ENCODE data around the gene HSPG2. TPM values are rescaled to one million over a fixed set of nuclear protein-coding genes. Genes with fewer than 3 reads are reported as not detected.

Gene HSPG2
- total RNA-seq, 1 donor from 2014 or later = 257 TPM

DNA sequence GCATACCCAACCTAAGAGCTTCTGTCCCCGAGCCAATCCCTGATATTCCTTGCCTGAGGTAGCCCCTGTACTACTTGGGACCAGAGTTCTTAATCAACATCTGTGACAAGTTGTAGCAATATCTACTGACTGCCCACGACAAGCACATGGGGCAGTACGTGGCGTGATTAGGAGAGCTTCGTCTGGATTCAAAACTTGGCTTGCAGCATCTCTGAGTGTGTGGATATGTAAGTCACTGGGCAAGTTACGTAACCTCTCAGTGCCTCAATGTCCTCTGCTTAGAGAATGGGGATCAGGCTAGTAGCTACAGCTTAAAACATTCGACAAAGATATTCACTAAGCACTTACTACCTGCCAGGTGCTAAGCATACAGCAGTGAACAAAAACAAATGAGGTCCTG lies 5.0 kb downstream of the HSPG2 start:
- Histone ChIP-seq H3K9me3 (replicated peaks) (no peaks in the 10 kb centered on the region), H3K36me3 (peaks cover 16% of the 10 kb centered on the region), H3K4me1 (peaks cover 96% of the 10 kb centered on the region), H3K27ac (replicated peaks) (peak overlapping the region; percentile 90), H3K27me3 (ENCODE audit: low read depth) (no peaks in the 10 kb centered on the region), H3K4me3 (peak overlapping the region; percentile 75)
- TF ChIP-seq, protein P1, sequence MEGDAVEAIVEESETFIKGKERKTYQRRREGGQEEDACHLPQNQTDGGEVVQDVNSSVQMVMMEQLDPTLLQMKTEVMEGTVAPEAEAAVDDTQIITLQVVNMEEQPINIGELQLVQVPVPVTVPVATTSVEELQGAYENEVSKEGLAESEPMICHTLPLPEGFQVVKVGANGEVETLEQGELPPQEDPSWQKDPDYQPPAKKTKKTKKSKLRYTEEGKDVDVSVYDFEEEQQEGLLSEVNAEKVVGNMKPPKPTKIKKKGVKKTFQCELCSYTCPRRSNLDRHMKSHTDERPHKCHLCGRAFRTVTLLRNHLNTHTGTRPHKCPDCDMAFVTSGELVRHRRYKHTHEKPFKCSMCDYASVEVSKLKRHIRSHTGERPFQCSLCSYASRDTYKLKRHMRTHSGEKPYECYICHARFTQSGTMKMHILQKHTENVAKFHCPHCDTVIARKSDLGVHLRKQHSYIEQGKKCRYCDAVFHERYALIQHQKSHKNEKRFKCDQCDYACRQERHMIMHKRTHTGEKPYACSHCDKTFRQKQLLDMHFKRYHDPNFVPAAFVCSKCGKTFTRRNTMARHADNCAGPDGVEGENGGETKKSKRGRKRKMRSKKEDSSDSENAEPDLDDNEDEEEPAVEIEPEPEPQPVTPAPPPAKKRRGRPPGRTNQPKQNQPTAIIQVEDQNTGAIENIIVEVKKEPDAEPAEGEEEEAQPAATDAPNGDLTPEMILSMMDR (IDR thresholded peaks at IDR 0.05; ENCODE audit: borderline replicate concordance) = no peak
- no peak for DNase-seq
- intact Hi-C loops (cut with micrococcal nuclease) = loop anchor here (5.0 kb wide), 1 partner anchor 35 kb away; no protein-coding TSS in a partner anchor

DNA sequence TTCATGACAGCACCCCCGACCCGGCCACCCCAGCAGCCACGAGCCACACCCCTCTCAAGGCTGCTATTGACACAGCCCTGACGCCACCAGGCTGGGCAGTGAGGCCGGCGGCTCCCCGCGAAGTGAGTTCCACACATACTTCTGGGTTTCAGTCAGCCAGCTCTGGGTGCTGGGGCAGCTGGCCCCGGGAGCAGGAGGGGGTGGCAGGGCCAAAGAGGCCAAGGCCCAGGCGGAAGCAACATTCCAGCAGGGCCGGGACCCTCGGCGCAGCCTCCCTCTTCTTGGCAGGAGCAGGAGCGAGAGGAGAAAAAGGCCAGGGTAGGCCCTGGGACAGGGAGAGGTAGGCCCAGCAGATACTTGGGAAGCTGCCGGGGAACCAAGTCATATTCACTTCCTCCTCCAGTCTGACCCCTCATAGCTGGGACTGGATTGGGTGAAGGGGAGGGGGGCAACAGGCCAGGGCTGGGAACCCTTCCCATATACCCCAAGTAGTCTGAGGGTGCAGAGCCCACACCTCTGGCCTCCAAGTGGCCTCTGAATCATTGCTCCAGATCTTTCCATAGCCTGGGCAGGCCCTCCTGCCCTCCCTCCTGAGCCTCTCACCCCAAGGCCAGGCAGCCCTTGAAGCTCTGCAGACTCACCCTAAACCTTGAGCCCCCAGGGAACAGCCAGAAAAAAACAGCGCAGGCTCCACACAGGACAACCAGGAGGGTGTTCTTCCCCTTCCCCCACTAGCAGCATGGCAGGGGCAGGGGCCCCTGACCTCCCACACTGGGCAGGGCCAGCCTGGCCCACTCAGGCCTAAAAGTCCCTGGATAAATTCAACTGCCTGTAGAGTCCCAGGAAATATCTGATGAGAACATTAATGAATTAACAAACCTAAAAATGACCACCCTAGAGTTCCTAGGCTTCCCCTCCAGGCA lies 5.7 kb downstream of the HSPG2 start:
- peak; percentile 78 for DNase-seq
- peaks cover 16% of the 10 kb centered on the region for H3K36me3 ChIP-seq
- H3K27me3 ChIP-seq (ENCODE audit: low read depth) = no peaks in the 10 kb centered on the region
- TF ChIP-seq, protein P1 (IDR thresholded peaks at IDR 0.05; ENCODE audit: borderline replicate concordance) = no peak
- intact Hi-C loops (cut with micrococcal nuclease) = loop anchor here (5.0 kb wide), 1 partner anchor 34 kb away; no protein-coding TSS in a partner anchor
- no peaks in the 10 kb centered on the region for H3K9me3 ChIP-seq (replicated peaks)
- peaks cover 100% of the 10 kb centered on the region for H3K4me1 ChIP-seq
- peak overlapping the region; percentile 75 for H3K4me3 ChIP-seq
- H3K27ac ChIP-seq (replicated peaks) = peak overlapping the region; percentile 90

DNA sequence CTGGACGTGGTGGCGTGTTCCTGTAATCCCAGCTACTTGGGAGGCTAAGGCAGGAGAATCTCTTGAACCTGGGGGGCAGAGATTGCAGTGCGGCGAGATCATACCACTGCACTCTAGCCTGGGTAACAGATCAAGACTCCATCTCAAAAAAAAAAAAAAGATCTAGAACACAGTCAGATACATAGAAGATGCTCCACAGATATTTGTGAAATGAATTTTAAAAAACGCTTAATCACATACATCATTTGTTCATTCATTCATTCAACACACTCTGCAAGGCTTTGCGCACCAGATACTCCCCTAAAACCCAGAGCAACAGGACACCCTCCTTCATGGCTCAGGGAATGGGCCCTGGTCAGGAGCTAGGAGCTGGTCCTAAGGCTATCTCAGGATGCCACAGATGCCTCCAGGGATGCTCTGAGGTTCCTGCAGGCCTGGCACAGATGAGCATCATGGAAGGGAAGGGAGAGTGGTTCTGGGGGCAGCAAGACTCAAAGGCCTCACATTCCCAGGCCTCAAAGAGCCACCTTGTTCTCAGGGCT lies 6.4 kb downstream of the HSPG2 start:
- Histone ChIP-seq H3K4me3 (peak overlapping the region; percentile 75), H3K27me3 (ENCODE audit: low read depth) (no peaks in the 10 kb centered on the region), H3K9me3 (replicated peaks) (no peaks in the 10 kb centered on the region), H3K4me1 (peaks cover 100% of the 10 kb centered on the region), H3K36me3 (peaks cover 16% of the 10 kb centered on the region), H3K27ac (replicated peaks) (peak overlapping the region; percentile 90)
- TF ChIP-seq, protein P1 (IDR thresholded peaks at IDR 0.05; ENCODE audit: borderline replicate concordance) = no peak
- intact Hi-C loops (cut with micrococcal nuclease) = loop anchor here (5.0 kb wide), 1 partner anchor 33 kb away; no protein-coding TSS in a partner anchor
- no peak for DNase-seq

DNA sequence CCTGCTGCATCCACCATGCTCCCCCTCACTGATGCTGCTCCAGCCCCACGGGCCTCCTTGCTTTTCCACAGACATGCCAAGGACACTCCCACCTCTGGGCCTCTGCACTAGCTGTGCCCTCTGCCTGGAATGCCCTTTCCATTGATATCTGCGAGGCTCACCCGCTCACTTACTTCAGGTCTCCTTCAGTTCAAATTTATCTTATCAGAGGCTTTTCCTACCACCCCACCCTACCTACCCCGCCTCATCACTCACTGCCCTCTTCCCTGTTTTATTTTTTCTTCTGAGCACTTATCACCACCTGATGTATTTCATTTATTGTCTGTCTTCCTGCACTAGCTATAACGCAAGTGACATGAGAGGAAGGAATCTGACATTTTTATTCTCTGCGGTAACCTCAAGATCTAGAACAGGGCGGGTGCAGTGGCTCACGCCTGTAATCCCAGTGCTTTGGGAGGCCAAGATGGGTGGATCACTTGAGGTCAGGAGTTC lies 7.0 kb downstream of the HSPG2 start:
- peak overlapping the region; percentile 90 for H3K27ac ChIP-seq (replicated peaks)
- intact Hi-C loops (cut with micrococcal nuclease) = loop anchor here (5.0 kb wide), 1 partner anchor 33 kb away; no protein-coding TSS in a partner anchor
- TF ChIP-seq, protein P1 (IDR thresholded peaks at IDR 0.05; ENCODE audit: borderline replicate concordance) = no peak
- H3K9me3 ChIP-seq (replicated peaks) = no peaks in the 10 kb centered on the region
- H3K27me3 ChIP-seq (ENCODE audit: low read depth) = no peaks in the 10 kb centered on the region
- H3K4me3 ChIP-seq = no peak overlapping the region
- peaks cover 14% of the 10 kb centered on the region for H3K36me3 ChIP-seq
- H3K4me1 ChIP-seq = peaks cover 100% of the 10 kb centered on the region
- no peak for DNase-seq

DNA sequence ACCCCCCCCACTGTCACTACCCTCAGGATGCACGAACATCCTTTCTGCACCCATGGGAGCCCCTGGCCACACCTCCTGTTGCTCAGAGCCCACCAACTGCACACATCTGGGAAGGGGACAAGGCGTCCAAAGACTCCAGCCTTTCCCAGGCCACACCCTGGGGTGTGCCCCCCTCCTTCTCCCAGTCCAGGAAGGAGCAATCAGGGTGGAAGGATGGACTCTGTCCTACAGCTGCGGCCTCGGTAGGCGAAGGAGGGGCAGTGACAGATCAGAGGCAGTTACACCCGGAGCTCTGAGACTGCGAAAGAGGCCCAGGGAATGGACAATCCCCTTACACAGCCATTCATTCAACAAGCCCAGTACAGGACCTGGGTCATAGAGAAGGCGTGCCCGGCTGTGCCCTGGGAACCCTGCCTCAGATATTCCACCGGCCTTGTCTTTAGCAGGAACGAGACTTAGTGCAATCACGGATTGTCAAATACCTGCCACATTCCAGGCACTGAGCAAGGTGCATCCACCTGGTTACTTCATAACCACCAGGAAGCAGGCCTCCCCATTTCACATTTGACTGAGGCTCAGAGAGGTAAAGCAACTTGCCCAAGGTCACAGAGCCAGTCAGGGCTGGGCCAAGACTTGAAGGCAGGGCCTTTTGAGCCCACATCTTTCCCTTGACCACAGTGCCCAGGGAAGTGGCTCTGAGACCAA lies 9.4 kb downstream of the HSPG2 start:
- Histone ChIP-seq H3K36me3 (peaks cover 11% of the 10 kb centered on the region), H3K27ac (replicated peaks) (peak overlapping the region; percentile 90), H3K27me3 (ENCODE audit: low read depth) (no peaks in the 10 kb centered on the region), H3K9me3 (replicated peaks) (no peaks in the 10 kb centered on the region), H3K4me3 (peak overlapping the region; percentile 24), H3K4me1 (peaks cover 100% of the 10 kb centered on the region)
- intact Hi-C loops (cut with micrococcal nuclease) = no loop called here
- TF ChIP-seq, protein P1 (IDR thresholded peaks at IDR 0.05; ENCODE audit: borderline replicate concordance) = no peak
- peak; percentile 85 for DNase-seq

Measured in left ventricle myocardium inferior (tissue), 1 donor.